ENCODE results near the gene PRRG2.
"Not testable (repeated sequence)": the region's sequence is repeated elsewhere in the genome, so short reads cannot be mapped to it uniquely, and the experiment has no call there.

PRRG2 gene

GRCh38 chr19:49616532-49616931 is 35.4 kb downstream of the PRRG2 start:
- Histone ChIP-seq H3K36me3 (ENCODE audit: control insufficient read depth, low read length) (peaks cover 57% of the 10 kb centered on the region), H3K9me3 (ENCODE audit: control insufficient read depth, insufficient read depth, low read length) (no peaks in the 10 kb centered on the region), H3K27me3 (ENCODE audit: control insufficient read depth, low read length) (no peaks in the 10 kb centered on the region), H3K79me2 (ENCODE audit: control insufficient read depth, low read length) (peaks cover 15% of the 10 kb centered on the region), H3K27ac (ENCODE audit: low read depth, low read length) (no peak overlapping the region), H4K20me1 (ENCODE audit: control insufficient read depth, insufficient read depth, low read depth, low read length) (peaks cover 4% of the 10 kb centered on the region; the same call in 1 of the 2 replicates), H3F3A (ENCODE audit: control insufficient read depth, insufficient read depth) (0 out of 2 replicates have a peak, but pooled peaks cover 5% of the 10 kb centered on the region), H3K4me2 (ENCODE audit: low read length) (no peak overlapping the region), H3K4me3 (ENCODE audit: low read length) (no peak overlapping the region), H3K9me2 (replicated peaks; ENCODE audit: control insufficient read depth, low read length) (no peaks in the 10 kb centered on the region), H3K4me1 (ENCODE audit: control insufficient read depth, low read length) (no peaks in the 10 kb centered on the region)
- no peak for TF ChIP-seq EZH2phosphoT487 (IDR thresholded peaks at IDR 0.05; ENCODE audit: borderline replicate concordance, low read length)

- Histone ChIP-seq H3K27me3 (ENCODE audit: control insufficient read depth, low read length) (no peaks in the 10 kb centered on the region), H3K79me2 (ENCODE audit: control insufficient read depth, low read length) (peaks cover 15% of the 10 kb centered on the region), H3K9me3 (ENCODE audit: control insufficient read depth, insufficient read depth, low read length) (no peaks in the 10 kb centered on the region), H3K4me1 (ENCODE audit: control insufficient read depth, low read length) (no peaks in the 10 kb centered on the region), H3K4me2 (ENCODE audit: low read length) (no peak overlapping the region), H3K4me3 (ENCODE audit: low read length) (no peak overlapping the region), H3K27ac (ENCODE audit: low read depth, low read length) (no peak overlapping the region), H3K9me2 (replicated peaks; ENCODE audit: control insufficient read depth, low read length) (no peaks in the 10 kb centered on the region), H3K36me3 (ENCODE audit: control insufficient read depth, low read length) (peaks cover 61% of the 10 kb centered on the region), H3F3A (ENCODE audit: control insufficient read depth, insufficient read depth) (0 out of 2 replicates have a peak, but pooled peaks cover 5% of the 10 kb centered on the region), H4K20me1 (ENCODE audit: control insufficient read depth, insufficient read depth, low read depth, low read length) (peaks cover 4% of the 10 kb centered on the region; the same call in 1 of the 2 replicates)
- TF ChIP-seq CTCF (IDR thresholded peaks at IDR 0.05; ENCODE audit: low read depth, low read length, poor library complexity, severe bottlenecking), result no peak
- TF ChIP-seq EZH2phosphoT487 (IDR thresholded peaks at IDR 0.05; ENCODE audit: borderline replicate concordance, low read length), result no peak
Measured at GRCh38 chr19:49616945-49617344, 35.8 kb downstream of the PRRG2 start.

GRCh38 chr19:49617860-49618259 is 36.7 kb downstream of the PRRG2 start:
- not testable (repeated sequence) for H3K4me2 ChIP-seq (ENCODE audit: low read length); H3K9me3 ChIP-seq (ENCODE audit: control insufficient read depth, insufficient read depth, low read length); H3K79me2 ChIP-seq (ENCODE audit: control insufficient read depth, low read length); H3K4me3 ChIP-seq (ENCODE audit: low read length); H3K27ac ChIP-seq (ENCODE audit: low read depth, low read length); H4K20me1 ChIP-seq (ENCODE audit: control insufficient read depth, insufficient read depth, low read depth, low read length); H3K4me1 ChIP-seq (ENCODE audit: control insufficient read depth, low read length); H3F3A ChIP-seq (ENCODE audit: control insufficient read depth, insufficient read depth); H3K27me3 ChIP-seq (ENCODE audit: control insufficient read depth, low read length); H3K9me2 ChIP-seq (replicated peaks; ENCODE audit: control insufficient read depth, low read length)
- peaks cover 63% of the 10 kb centered on the region for H3K36me3 ChIP-seq (ENCODE audit: control insufficient read depth, low read length)

- no peaks in the 10 kb centered on the region for H3K79me2 ChIP-seq (ENCODE audit: control insufficient read depth, low read length)
- no peaks in the 10 kb centered on the region for H4K20me1 ChIP-seq (ENCODE audit: control insufficient read depth, insufficient read depth, low read depth, low read length)
- no peak overlapping the region for H3K4me3 ChIP-seq (ENCODE audit: low read length)
- no peaks in the 10 kb centered on the region for H3K27me3 ChIP-seq (ENCODE audit: control insufficient read depth, low read length)
- H3K27ac ChIP-seq (ENCODE audit: low read depth, low read length), result no peak overlapping the region
- H3K4me2 ChIP-seq (ENCODE audit: low read length), result no peak overlapping the region
- peaks cover 29% of the 10 kb centered on the region for H3K36me3 ChIP-seq (ENCODE audit: control insufficient read depth, low read length)
- no peaks in the 10 kb centered on the region for H3K4me1 ChIP-seq (ENCODE audit: control insufficient read depth, low read length)
- TF ChIP-seq EZH2phosphoT487 (IDR thresholded peaks at IDR 0.05; ENCODE audit: borderline replicate concordance, low read length) (no peak), CTCF (IDR thresholded peaks at IDR 0.05; ENCODE audit: low read depth, low read length, poor library complexity, severe bottlenecking) (no peak)
- no peaks in the 10 kb centered on the region for H3K9me2 ChIP-seq (replicated peaks; ENCODE audit: control insufficient read depth, low read length)
- no peaks in the 10 kb centered on the region for H3F3A ChIP-seq (ENCODE audit: control insufficient read depth, insufficient read depth)
- no peaks in the 10 kb centered on the region for H3K9me3 ChIP-seq (ENCODE audit: control insufficient read depth, insufficient read depth, low read length)
Measured at GRCh38 chr19:49624967-49625910, 44.1 kb downstream of the PRRG2 start.

All from DOHH2 (cell line).